GM12878 (cell line): ENCODE data around the gene RALBP1. TPM values are rescaled to one million over a fixed set of nuclear protein-coding genes. Genes with fewer than 3 reads are reported as not detected.

ENCODE experiments used
- ATAC-seq: fragments of 200-7000 bp; cut with Tn5 transposase; 3 replicates; pipeline ENCODE4 v1.9.1; 2020; ENCODE audit warnings: mild to moderate bottlenecking, moderate library complexity
- BruUV-seq: library from RNA; stranded (reverse); fragments of 400-500 nt; replicated peaks from 2 replicates; lab custom pipeline; 2021; lab: Mats Ljungman, UMichigan
- CTCF ChIA-PET: fragments of 300-600 bp; sonication (Branson Sonifier 250); formaldehyde crosslinking; extraction: SDS; loops from one replicate; lab custom pipeline; 2021; ENCODE audit warnings: inconsistent platforms; lab: Yijun Ruan, JAX
- POLR2A ChIA-PET: fragments of 350-600 bp; formaldehyde crosslinking; extraction: SDS; loops from one replicate; lab custom pipeline; 2021; ENCODE audit warnings: inconsistent platforms; lab: Charles Lee
- RAD21 ChIA-PET: fragments of 300-600 bp; sonication (Branson Sonifier 250); formaldehyde crosslinking; loops from one replicate; lab custom pipeline; 2023; ENCODE audit warnings: antibody characterized with exemption; ENCODE audit not compliant: unreplicated experiment; lab: Charles Lee
- SMC1A ChIA-PET: fragments of 300-600 bp; sonication (Branson Sonifier 250); formaldehyde crosslinking; loops from one replicate; lab custom pipeline; 2023; ENCODE audit not compliant: unreplicated experiment, uncharacterized antibody; lab: Charles Lee
- DNase-seq: peaks from one replicate; pipeline ENCODE4 v3.0.0-alpha.2; 2011; ENCODE audit warnings: low read depth, low spot score
- FAIRE-seq: peaks from 3 replicates; lab custom pipeline; 2011; peaks lifted over from hg19 to GRCh38; lab: Jason Lieb, UNC
- H2AFZ ChIP-seq: 2 replicates; pipeline ENCODE4 v1.6.0; 2011; ENCODE audit warnings: low read depth, low read length, control low read depth; ENCODE audit not compliant: control insufficient read depth
- H3K27ac ChIP-seq: 2 replicates; pipeline ENCODE4 v1.5.1; 2011; ENCODE audit warnings: control low read depth; ENCODE audit not compliant: control insufficient read depth, insufficient read depth
- H3K27me3 ChIP-seq, 2 experiments: replicated peaks in 1 of 2; 2 replicates each; pipeline versions ENCODE4 v1.6.0 to v1.6.1; 2011; ENCODE audit warnings: low read length in 1 of 2; ENCODE audit not compliant: control insufficient read depth in 2 of 2, insufficient read depth in 2 of 2
- H3K36me3 ChIP-seq, 2 experiments: 2 replicates each; pipeline ENCODE4 v1.5.1; 2011; ENCODE audit warnings: low read length in 1 of 2; ENCODE audit not compliant: control insufficient read depth in 2 of 2, insufficient read depth in 2 of 2
- H3K4me1 ChIP-seq: 2 replicates; pipeline ENCODE4 v1.6.1; 2011; ENCODE audit warnings: mild to moderate bottlenecking, low read length, moderate library complexity, mixed read lengths; ENCODE audit not compliant: control insufficient read depth, insufficient read depth
- H3K4me2 ChIP-seq: 2 replicates; pipeline ENCODE4 v1.6.0; 2011; ENCODE audit warnings: control low read depth; ENCODE audit not compliant: control insufficient read depth, insufficient read depth
- H3K4me3 ChIP-seq: fragments of 200-600 bp; sonication (generic); 2 replicates; pipeline ENCODE4 v1.5.1; 2016
- H3K79me2 ChIP-seq: 2 replicates; pipeline ENCODE4 v1.6.0; 2011; ENCODE audit warnings: low read length; ENCODE audit not compliant: control insufficient read depth, insufficient read depth
- H3K9ac ChIP-seq: 2 replicates; pipeline ENCODE4 v1.8.0; 2011; ENCODE audit warnings: low read length, control low read depth, mixed read lengths; ENCODE audit not compliant: control insufficient read depth, insufficient read depth
- H3K9me3 ChIP-seq: replicated peaks from 3 replicates; pipeline ENCODE4 v1.5.1; 2011; ENCODE audit warnings: mild to moderate bottlenecking, low read length; ENCODE audit not compliant: control insufficient read depth, insufficient read depth
- H4K20me1 ChIP-seq: 2 replicates; pipeline ENCODE4 v1.6.0; 2011; ENCODE audit not compliant: control insufficient read depth, insufficient read depth
- BACH1 ChIP-seq: fragments of 450-650 bp; IDR thresholded peaks from 2 replicates; pipeline ENCODE4 v1.6.1; 2017; ENCODE audit warnings: mild to moderate bottlenecking, borderline replicate concordance
- BCL3 ChIP-seq: IDR thresholded peaks from 2 replicates; pipeline ENCODE4 v1.6.1; 2011; ENCODE audit warnings: borderline replicate concordance, low read depth, mild to moderate bottlenecking, moderate library complexity, low read length; ENCODE audit not compliant: insufficient read depth, poor library complexity, severe bottlenecking
- CEBPZ ChIP-seq: fragments of 150-350 bp; IDR thresholded peaks from 2 replicates; pipeline ENCODE4 v1.6.1; 2016; ENCODE audit warnings: low read depth, low read length
- CHD2 ChIP-seq: IDR thresholded peaks from 2 replicates; pipeline ENCODE4 v1.6.1; 2011; ENCODE audit warnings: low read depth, low read length, improper control_type of control experiment, borderline replicate concordance
- CHD4 ChIP-seq: fragments of 200-600 bp; sonication (generic); IDR thresholded peaks from 2 replicates; pipeline ENCODE4 v1.6.1; 2016; ENCODE audit warnings: mild to moderate bottlenecking
- CREM ChIP-seq: IDR thresholded peaks from 2 replicates; pipeline ENCODE4 v1.6.1; 2014; ENCODE audit warnings: antibody characterized with exemption, low read depth
- EP300 ChIP-seq, 2 experiments: fragments of 150-350 bp in 1 of 2; IDR thresholded peaks; 2 replicates each; pipeline ENCODE4 v1.6.1; 2011 to 2012; ENCODE audit warnings: low read depth in 2 of 2, low read length in 2 of 2, borderline replicate concordance in 1 of 2, improper control_type of control experiment in 1 of 2, inconsistent platforms in 1 of 2; ENCODE audit not compliant: control insufficient read depth in 1 of 2
- NR2C2 ChIP-seq: IDR thresholded peaks from 2 replicates; pipeline ENCODE4 v1.6.1; 2011; ENCODE audit warnings: borderline replicate concordance, low read depth; ENCODE audit not compliant: control insufficient read depth, insufficient read length
- PAX5 ChIP-seq: IDR thresholded peaks from 2 replicates; pipeline ENCODE4 v1.6.1; 2011; ENCODE audit warnings: low read depth, low read length, borderline replicate concordance
- SMC3 ChIP-seq: IDR thresholded peaks from 2 replicates; pipeline ENCODE4 v1.6.1; 2011; ENCODE audit warnings: low read length, improper control_type of control experiment, borderline replicate concordance
- SUPT20H ChIP-seq: IDR thresholded peaks from 2 replicates; pipeline ENCODE4 v1.6.1; 2011; ENCODE audit warnings: low read depth, mild to moderate bottlenecking, low read length, moderate library complexity, borderline replicate concordance; ENCODE audit not compliant: control insufficient read depth
- ZBTB11 ChIP-seq: fragments of 450-650 bp; formaldehyde crosslinking; IDR thresholded peaks from 2 replicates; pipeline ENCODE4 v1.5.0; 2022; ENCODE audit warnings: mild to moderate bottlenecking, missing genetic modification characterization
- WGBS: methylation state at CpG from one replicate; pipeline ENCODE4 v1.1.6; 2016; ENCODE audit warnings: low lambda C conversion rate; ENCODE audit not compliant: insufficient replicate concordance, insufficient coverage; ENCODE audit errors: missing lambda C conversion rate; 5-methylcytosine and 5-hydroxymethylcytosine counted together
- in situ Hi-C: fragments of 300-500 bp; cut with MboI; formaldehyde crosslinking; loops from 9 replicates; pipeline ENCODE4 v1.14.3; 2018; ENCODE audit warnings: mixed read lengths
- intact Hi-C: fragments of 100-400 bp; cut with micrococcal nuclease; formaldehyde crosslinking; loops from one replicate; pipeline ENCODE4 v1.14.2; 2022; ENCODE audit not compliant: unreplicated experiment
- polyA plus RNA-seq, 11 experiments: library from polyadenylated mRNA; depleted of rRNA in 4 of 11; unstranded in 6 of 11; stranded (reverse) in 5 of 11; fragments of >200 nt; fragmentation: Nextera tagmentation in 4 of 11; fragmentation: Illumina TruSeq in 1 of 11; extraction: Ambion mirVana in 4 of 11; extraction: Trizol in 1 of 11; gene quantifications; 1 replicate in 1 of 11; 2 replicates in 10 of 11; pipeline versions ENCODE4 v1.2.1 to v1.2.3, GENCODE V29; 2011 to 2016; ENCODE audit warnings: inconsistent platforms in 2 of 11, missing spikeins in 2 of 11, low read depth in 1 of 11
- total RNA-seq, 4 experiments: library from RNA; depleted of rRNA in 3 of 4; stranded (reverse); fragments of >200 nt in 3 of 4; fragmentation: Illumina TruSeq in 1 of 4; extraction: Trizol in 1 of 4; gene quantifications; 2 replicates each; pipeline versions ENCODE4 v1.2.1 to v1.2.3, GENCODE V29; 2013 to 2021

RALBP1 gene
- total and polyA plus RNA-seq, 10 of the 15 experiments (the other 5 are each of a cell fraction or from before 2014, with no cell fraction given): 11.2 to 46.9 (median 41.8) TPM

GRCh38 chr18:9435041-9435440 lies 40.3 kb upstream of the RALBP1 start (continued):
- TF ChIP-seq ZBTB11 (CRISPR knock-in tag) (no peak), CHD2 (no peak)

DNA sequence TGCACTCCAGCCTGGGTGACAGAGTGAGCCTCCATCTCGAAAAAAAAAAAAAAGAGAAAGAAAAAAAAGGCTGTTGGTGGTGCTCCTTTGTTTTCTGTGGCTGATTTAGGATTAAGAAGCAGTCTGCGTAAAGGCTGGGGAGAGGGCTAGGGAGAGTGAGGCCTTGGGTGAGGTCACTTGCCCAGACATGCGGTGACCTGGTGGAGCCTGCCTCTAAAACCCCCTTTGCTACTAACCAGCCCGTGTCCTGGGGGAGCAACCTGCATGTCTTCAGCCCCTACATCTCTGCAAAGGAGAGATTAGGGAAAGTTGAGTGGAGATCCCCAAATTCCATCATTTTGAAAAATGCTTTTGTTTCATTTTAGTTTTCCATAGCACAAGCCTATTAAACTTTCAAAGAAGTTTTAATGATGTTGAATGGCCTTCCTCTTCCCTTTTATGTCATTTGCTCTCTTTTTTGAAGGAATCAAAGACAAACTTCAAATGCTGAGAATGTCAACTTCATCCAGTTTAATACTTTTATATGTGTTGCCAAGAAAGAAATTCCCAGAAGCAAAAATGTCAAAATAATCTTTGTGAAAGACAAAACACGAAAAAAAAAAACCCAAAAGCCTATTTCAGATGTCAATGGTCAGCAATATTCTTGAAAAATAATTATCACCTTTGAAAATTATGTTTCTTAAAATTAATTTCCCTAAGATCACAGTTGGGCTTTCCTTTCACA lies 38.9 kb upstream of the RALBP1 start:
- Histone ChIP-seq H3K4me2 (no peak overlapping the region), H3K4me1 (peaks cover 10% of the 10 kb centered on the region), H3K27ac (no peak overlapping the region), H3K9me3 (no peaks in the 10 kb centered on the region; the same call in 2 of the 3 replicates), H3K79me2 (no peaks in the 10 kb centered on the region), H3K9ac (no peak overlapping the region), H3K27me3 (no peaks in the 10 kb centered on the region), H3K4me3 (no peak overlapping the region), H4K20me1 (no peaks in the 10 kb centered on the region), H3K36me3 (no peaks in the 10 kb centered on the region), H2AFZ (no peak overlapping the region)
- FAIRE-seq (no peak), ATAC-seq (no peak), DNase-seq (no peak)
- intact Hi-C loops: loop anchor here (5.0 kb wide), 1 partner anchor 81 kb away; no protein-coding TSS in a partner anchor
- CTCF ChIA-PET: interaction anchor here (0.7 kb wide), 1 partner anchor 1087 kb away, joined by 3 read pairs; no protein-coding TSS in a partner anchor
- RAD21 ChIA-PET: no interaction called here
- WGBS: 50% methylated on average over 4 of the region's 5 CpGs
- SMC1A ChIA-PET: interaction anchor here (0.7 kb wide), 1 partner anchor 12 kb away, joined by 3 read pairs; no protein-coding TSS in a partner anchor
- in situ Hi-C loops: no loop called here
- no peak for TF ChIP-seq PAX5
- no peak for TF ChIP-seq EP300 (IDR thresholded peaks at IDR 0.05; ENCODE audit: borderline replicate concordance in 1 of 2, control insufficient read depth in 1 of 2, low read depth in 2 of 2, low read length in 2 of 2)
- TF ChIP-seq SMC3: no peak
- TF ChIP-seq CHD4: no peak
- no peak for TF ChIP-seq BACH1
- no peak for TF ChIP-seq CREM
- no peak for TF ChIP-seq NR2C2
- no peak for TF ChIP-seq BCL3
- no peak for TF ChIP-seq CEBPZ
- no peak for TF ChIP-seq SUPT20H
- no TSS peak for BruUV-seq
- POLR2A ChIA-PET: no interaction called here
